Skin of body (tissue), 2 donors: ENCODE measurements around the gene SLC5A6. TPM values are rescaled to one million over a fixed set of nuclear protein-coding genes. Genes with fewer than 3 reads are reported as not detected.

Experiments used
- DNase-seq: peaks from one replicate; lab custom pipeline; 2025; lab: John Stamatoyannopoulos, UW
- total RNA-seq: library from RNA; depleted of rRNA; stranded (reverse); fragments of >200 nt; gene quantifications from one replicate; pipeline ENCODE4 v1.2.3, GENCODE V29; 2014

The SLC5A6 gene
- total RNA-seq, 1 donor from 2014 or later = 23.0 TPM

DNA sequence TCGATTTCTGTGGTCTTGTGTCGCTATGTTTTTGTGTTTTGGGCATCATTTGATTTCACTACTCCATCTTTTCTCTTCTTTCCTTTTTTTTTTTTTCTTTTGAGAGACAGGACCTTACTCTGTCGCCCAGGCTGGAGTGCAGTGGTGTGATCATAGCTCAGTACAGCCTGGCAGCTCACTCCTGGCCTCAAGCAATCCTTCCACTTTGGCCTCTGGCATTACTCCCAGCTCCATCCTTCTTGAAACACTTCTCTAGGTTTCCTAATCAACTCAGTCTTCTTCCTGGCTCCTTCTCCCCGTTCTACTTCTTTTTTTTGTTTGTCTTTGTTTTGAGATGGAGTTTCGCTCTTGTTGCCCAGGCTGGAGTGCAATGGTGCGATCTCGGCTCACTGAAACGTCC, 36.7 kb downstream of the SLC5A6 start:
- no peak for DNase-seq

GRCh38 chr2:27174638-27175037, 37.4 kb downstream of the SLC5A6 start:
- DNase-seq = no peak

DNA sequence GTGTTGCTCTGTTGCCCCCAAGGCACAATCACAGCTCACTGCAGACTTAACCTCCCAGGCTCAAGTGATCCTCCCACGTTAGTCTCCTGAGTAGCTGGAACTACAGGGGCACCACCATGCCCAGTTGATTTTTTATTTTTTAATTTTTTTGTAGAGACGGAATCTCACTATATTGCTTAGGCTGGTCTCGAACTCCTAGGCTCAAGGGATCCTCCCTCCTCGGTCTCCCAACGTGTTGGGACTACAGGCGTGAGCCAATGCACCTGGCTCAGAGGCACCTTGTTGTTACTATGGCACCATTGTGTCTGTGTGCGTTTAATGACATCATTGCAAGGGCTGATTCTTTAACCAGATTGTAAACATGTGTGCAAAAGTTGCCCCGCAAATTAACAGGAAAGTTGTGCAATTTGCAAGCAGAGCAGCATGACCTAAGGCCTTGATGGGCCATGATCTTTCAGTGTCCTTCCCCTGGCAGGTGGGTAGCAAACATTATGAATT, 40.7 kb downstream of the SLC5A6 start:
- DNase-seq = no peak

GRCh38 chr2:27170581-27171337, 41.3 kb downstream of the SLC5A6 start:
- no peak for DNase-seq

DNA sequence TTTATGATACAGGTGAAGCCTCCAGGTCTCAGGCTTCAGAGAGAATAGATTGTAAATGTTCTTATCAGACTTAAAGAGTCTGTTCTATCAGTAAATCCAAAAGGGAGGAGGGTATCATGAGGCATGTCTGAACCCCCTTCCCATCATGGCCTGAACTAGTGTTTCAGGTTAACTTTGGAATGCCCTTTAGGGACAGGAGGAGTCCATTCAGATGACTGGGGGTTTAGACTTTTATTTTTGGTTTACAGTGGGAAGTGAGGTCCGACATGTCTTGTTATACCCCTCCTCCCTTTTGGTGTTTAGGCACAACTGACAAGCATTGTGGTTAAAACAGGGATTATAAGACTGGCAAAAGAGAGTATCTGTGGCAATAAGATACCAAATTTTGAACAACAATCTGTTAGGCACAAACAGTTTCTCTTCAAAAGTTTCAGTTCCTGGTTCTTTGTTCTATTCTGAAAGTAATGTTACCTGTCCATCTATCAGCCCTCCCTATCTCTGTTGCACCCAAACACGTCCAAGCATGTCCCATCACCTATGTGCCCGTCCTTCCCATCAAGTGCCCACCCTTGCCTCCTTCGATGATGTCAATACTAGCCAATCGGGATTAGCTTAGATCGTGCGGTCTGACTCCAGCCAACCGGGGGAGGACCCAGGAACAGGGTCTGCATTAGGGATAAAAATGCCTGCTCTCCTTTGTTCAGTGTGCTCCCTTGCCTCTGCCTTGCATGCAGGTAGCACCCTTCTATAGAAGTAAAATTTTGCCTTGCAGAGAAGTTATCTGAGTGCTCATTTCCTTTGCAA, 46.9 kb downstream of the SLC5A6 start:
- no peak for DNase-seq

- DNase-seq = no peak
These were observed 49.6 kb downstream of the SLC5A6 start for GRCh38 chr2:27162151-27163121.

DNA sequence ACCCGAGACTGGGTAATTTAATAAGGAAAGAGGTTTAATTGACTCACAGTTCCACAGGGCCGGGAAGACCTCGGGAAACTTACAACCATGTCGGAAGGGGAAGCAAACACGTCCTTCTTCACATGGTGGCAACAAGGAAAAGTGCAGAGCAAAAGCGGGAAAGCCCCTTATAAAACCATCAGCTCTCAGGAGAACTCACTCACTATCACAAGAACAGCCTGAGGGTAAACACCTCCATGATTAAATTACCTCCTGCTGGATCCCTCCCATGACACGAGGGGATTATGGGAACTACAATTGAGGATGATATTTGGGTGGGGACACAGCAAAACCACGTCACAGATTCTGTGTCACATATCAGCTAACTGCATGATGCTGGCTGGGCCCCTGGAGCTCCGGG, 51.9 kb downstream of the SLC5A6 start:
- DNase-seq = no peak

DNA sequence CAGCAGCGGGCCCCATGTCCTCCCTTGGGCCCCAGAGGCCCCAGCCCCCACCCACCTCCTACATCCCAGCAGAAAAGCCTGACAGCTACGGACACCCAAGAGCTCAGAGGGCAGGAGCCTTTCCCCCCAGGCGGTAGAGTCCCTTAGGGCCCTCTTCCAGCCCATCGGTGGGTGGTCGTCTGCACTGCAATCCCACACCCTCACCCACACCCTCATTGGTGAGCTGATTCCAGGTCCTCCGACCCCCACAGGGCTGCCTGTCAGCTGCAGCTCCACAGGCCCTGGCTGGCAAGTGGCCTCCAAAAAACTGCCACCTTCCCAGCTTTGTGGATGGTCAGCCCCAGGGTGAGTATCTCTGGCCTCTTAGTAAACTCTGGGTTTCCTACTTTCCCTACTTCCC, 52.8 kb downstream of the SLC5A6 start:
- no peak for DNase-seq

- DNase-seq = no peak
These were observed 53.6 kb downstream of the SLC5A6 start for GRCh38 chr2:27158468-27158867.

DNA sequence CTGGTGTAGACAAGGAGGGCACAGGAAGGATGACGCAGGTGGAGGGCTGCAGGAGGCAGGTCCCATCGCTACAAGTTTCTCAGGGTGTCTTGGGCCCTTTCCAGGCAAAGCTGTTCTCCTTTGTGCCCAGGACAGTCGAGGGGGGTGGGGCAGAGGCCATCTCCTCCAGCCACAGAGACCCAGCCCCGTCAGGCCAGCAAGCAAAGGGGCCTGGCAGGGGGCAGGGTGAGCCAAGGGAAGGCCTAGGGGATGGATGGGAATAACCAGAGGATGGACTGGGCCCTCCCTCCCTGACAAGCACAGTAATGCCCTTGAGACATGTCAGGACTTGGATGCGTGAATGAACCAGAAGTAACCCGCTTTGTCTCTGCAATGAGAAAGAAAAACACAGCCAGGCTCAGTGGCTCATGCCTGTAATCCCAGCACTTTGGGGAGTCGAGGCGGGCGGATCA, 57.0 kb downstream of the SLC5A6 start:
- no peak for DNase-seq

DNA sequence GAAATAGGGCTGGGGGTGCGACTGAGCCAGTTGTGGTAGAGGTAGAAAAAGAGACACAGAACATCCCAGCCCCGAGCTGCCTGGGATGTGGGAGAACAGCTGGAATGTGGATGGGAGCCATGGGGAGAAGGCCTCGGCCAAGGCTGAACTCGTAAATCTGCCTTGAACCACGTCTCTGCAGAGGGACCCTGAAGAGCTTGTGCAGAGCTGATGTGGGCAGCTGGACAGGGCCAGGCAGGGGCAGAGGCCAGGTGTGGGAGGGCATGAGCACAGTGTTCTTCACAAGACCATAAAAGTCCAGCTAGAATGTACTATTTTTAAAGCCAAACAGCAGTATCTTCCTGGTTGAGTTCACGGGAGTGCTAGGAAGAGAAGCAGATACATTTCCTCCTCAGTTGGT, 57.6 kb downstream of the SLC5A6 start:
- no peak for DNase-seq

GRCh38 chr2:27152796-27153464, 59.1 kb downstream of the SLC5A6 start:
- DNase-seq = no peak

DNA sequence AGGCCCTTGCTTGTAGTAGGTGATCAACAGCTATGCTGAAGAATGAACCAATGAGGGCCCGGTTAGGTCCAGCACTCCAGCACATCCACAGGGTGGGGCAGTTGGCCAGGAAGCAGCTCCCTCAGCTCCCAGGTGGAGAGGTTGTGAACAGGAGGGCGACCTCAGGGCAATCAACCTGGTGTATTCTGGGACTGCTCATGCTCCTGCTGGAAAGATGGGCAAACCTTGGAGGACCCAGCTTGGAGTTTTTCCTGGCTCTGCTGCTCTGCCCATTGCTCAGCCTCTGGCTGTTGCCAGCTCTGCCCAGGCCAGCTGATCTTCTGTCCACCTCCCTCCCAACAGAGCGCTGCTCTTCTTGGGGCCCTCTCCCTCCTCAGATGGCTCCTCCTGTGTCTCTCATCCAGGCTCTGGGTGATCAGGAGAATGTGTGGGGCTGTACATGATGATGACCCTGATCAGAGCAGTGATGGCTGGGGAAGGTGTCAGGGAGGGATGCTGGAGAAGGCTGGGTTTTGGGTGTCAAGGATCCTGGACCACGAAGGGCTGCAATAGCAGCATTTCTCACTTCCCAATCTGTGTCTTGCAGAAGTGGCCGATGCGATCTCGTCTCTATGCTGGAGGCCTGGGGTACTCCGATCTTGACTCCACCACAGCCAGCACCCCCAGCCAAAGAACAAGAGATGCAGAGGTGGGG, 59.8 kb downstream of the SLC5A6 start:
- no peak for DNase-seq

DNA sequence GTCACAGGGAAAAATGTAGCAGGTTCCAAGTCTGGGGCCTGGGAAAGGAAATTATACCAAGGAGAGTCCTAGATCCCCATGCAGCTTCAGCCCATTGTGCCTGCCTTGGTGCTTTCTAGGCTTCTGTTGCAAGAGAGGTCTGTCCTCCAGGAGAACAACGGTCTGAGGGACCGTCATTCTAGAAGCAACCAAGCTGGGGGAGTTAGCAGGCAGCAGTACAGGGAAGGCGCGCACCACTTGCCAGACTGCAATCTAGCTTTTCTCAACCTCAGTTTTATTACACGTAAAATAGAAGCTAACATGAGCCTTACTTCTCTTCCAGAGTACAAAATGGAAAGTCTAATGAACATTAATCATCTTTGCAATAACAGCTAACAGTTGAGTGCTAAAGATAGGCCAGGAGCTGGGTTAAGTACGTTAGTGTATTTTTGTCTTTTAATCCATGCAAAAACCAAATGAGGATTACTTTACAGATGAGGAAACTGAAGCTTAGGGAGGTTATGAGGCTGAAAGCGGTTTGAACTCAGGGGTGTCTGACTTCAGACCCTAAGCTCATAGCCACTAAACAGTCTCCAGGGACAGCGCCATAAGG, 61.3 kb downstream of the SLC5A6 start:
- DNase-seq = no peak

Other genes with a start within 250 kb of the SLC5A6 start
- 4.9 TPM for gene MAPRE3, start 241.6 kb downstream of the SLC5A6 start, total RNA-seq
- gene TMEM214, start 179.3 kb downstream of the SLC5A6 start, total RNA-seq = 30.8 TPM
- 7.7 TPM for gene AGBL5, start 160.6 kb downstream of the SLC5A6 start, total RNA-seq
- 199 TPM for gene OST4, start 140.6 kb downstream of the SLC5A6 start, total RNA-seq
- gene EMILIN1, start 133.7 kb downstream of the SLC5A6 start, total RNA-seq = 66.1 TPM
- 1.7 TPM for gene KHK, start 125.5 kb downstream of the SLC5A6 start, total RNA-seq
- gene CGREF1, start 93.1 kb downstream of the SLC5A6 start, total RNA-seq = 6.7 TPM
- 0.10 TPM for gene ABHD1, start 88.5 kb downstream of the SLC5A6 start, total RNA-seq
- gene PREB, start 77.6 kb downstream of the SLC5A6 start, total RNA-seq = 19.5 TPM
- gene PRR30, start 72.9 kb downstream of the SLC5A6 start, total RNA-seq = not detected
- gene TCF23, start 63.3 kb downstream of the SLC5A6 start, total RNA-seq = 0.20 TPM
- 93.8 TPM for gene ATRAID, start 227 bp downstream of the SLC5A6 start, total RNA-seq
- 35.2 TPM for gene CAD, start 5.1 kb upstream of the SLC5A6 start, total RNA-seq
- gene SLC30A3, start 50.8 kb upstream of the SLC5A6 start, total RNA-seq = 0.10 TPM
- not detected for gene DNAJC5G, start 63.2 kb upstream of the SLC5A6 start, total RNA-seq
- gene TRIM54, start 70.2 kb upstream of the SLC5A6 start, total RNA-seq = 6.0 TPM
- 0.30 TPM for gene UCN, start 96.2 kb upstream of the SLC5A6 start, total RNA-seq
- 34.9 TPM for gene MPV17, start 110.8 kb upstream of the SLC5A6 start, total RNA-seq
- 32.5 TPM for gene GTF3C2, start 144.5 kb upstream of the SLC5A6 start, total RNA-seq
- gene EIF2B4, start 158.1 kb upstream of the SLC5A6 start, total RNA-seq = 23.5 TPM
- gene SNX17, start 158.3 kb upstream of the SLC5A6 start, total RNA-seq = 53.7 TPM
- gene ZNF513, start 168.5 kb upstream of the SLC5A6 start, total RNA-seq = 5.1 TPM
- gene PPM1G, start 197.3 kb upstream of the SLC5A6 start, total RNA-seq = 33.1 TPM
- gene NRBP1, start 216.4 kb upstream of the SLC5A6 start, total RNA-seq = 70.4 TPM
- 2.5 TPM for gene KRTCAP3, start 230.1 kb upstream of the SLC5A6 start, total RNA-seq